GF-D8 (cell line): ENCODE results near the gene MKLN1.

Experiments
- DNase-seq: peaks from one replicate; lab custom pipeline; 2025; lab: John Stamatoyannopoulos, UW

The MKLN1 gene

DNA sequence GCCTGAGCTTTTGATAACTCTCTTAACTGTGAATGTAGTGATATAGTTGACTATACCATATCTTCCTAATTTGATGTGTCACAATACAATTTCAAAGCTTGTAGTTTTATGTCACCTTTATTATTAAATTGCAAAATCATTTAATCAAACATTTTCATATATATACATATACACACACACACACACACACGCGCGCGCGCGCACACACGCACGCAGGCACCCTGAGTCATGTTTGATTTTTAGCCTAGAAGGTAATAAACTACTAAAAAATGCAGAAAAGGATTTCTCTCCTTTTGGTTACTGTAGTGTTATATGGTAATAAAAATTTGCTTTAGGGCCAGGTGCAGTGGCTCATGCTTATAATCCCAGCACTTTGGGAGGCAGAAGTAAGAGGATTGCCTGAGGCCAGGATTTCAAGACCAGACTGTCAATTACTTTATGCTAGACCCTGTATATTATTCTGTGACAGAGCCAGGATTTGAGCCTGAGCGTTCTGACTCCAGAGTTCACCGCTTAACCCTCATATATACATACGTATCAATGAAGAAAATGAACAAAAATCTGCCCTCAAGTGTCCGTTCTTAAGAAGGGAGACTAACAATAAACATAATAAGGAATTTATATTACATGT lies 139.2 kb downstream of the MKLN1 start:
- no peak for DNase-seq

GRCh38 chr7:131467788-131468187 lies 140.1 kb downstream of the MKLN1 start:
- DNase-seq, result no peak

DNA sequence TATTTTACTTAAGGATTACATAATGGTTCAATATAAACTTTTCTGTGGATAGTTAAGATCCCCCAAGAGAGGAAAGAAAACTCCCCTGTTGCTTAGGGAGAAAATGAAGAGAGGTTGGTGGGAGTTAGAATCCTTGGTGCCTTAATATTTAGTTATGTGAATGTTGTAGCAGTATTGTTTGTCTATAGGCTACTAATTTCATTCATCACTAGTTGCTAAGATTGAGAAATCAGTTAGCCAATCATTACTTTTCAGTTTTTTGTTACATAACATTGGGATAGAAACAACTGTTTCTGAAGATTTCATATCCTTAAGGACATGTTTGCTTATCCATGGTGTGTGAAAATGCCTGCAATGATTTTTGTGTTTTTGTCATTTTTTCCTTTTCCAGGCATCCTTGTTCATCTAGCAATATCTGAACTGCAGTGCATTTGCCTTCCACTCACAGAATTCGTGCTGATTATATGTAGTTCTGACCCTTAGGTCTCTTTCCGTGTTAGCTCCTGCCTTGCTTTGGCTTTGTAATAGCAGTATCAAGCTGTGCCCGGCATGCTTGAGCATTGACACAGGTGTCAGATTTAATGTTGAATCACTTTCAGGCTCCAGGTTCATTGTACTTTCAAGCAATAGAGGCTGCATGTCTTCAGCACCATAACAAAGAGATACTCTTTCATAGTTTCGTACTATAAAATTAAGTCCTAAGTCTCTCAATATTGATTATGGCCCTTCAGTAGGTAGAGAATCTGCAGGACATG lies 143.8 kb downstream of the MKLN1 start:
- no peak for DNase-seq

DNA sequence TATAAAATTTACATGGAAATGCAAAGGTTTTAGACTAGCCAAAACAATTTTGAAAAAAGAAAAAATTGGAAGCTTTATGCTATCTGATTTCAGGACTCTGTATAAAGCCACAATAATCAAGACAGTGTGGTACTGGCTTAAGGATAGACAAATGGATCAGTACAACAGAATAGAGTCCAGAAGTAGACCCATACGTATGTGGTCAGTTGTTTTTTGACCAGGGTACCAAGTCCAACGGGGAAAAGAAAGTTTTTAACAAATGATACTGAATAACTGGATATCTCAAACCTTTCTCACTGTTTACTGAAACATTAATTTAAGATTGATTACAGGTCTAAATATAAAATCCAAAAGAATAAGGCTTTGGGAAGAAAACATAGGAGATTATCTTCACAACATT lies 149.1 kb downstream of the MKLN1 start:
- no peak for DNase-seq

DNA sequence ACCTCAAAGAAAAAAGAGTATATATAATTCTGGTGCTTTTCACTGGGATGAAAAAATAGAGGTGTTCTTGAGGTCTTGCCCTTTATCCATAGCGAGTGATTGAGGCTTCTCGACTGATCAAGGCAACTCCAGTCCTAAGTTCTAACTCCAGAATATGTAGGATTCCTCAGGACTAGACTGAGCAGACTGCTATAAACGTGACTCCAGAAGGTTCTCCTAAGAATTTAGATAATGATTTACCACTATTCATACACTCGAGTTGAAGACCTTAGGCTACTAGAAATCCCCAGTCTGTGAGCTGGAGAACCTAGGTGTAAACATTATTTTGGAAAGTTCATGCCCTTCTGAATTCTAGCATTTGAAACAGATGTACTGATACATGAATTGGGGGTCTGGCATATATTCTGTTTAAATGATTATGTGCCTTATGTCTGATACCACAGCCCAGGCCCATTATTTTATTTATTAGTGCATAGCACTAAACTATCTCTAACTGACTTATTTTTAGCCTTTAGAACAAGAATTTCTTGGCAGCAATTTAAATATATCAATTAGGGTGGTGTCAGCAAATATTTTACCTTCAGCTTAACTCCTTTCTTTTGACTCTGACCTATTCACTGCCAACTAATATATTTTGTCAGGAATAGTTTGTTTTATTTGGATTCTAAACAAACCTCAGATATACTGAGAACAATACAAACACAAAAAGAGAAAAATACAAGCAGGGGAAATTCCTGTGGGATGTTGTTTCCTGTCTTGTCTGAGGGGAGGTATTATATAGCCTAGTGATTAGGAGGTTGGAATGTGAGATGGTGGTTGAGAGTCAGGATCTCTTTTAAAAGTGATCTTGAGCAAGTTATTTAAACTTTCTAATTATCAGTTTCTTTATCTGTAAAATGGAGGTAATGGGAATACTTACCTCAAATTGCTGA lies 153.0 kb downstream of the MKLN1 start:
- DNase-seq, result no peak

DNA sequence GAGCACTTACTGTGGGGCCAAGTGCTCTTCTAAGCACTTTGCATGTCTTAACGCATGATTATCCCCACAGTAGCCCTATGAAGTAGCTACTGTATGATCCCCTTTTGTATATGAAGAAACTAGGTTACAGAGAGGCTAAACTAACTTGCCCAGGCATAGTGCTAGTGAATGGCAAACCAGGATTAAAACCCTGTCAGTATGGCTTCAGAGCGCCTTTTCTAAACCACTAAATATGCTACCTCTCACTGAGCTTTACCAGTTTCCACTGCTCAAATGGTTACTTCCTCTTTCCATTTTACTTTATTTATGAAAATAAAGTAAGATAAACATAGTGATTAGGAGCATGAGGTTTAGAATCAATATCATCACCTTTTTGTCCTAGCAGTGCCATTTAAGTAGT lies 155.1 kb downstream of the MKLN1 start:
- DNase-seq, result no peak

DNA sequence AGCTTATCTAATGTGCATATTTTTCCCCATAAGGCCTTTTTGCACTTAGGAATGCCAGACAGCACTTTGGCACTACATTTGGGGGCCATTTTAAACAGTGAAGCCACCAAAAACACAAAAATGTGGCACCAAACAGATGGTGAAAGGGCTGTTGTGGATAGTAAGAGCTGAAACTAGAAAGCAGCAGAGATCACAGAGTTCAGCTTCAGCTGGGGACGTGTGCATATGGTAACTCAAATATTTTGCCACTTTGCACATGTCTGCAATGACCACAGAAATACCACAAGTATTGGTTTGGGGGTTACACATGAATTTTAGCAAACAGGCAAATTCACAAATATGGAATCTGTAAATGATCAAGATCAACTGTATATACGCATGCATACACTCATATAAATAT lies 155.9 kb downstream of the MKLN1 start:
- DNase-seq, result no peak

DNA sequence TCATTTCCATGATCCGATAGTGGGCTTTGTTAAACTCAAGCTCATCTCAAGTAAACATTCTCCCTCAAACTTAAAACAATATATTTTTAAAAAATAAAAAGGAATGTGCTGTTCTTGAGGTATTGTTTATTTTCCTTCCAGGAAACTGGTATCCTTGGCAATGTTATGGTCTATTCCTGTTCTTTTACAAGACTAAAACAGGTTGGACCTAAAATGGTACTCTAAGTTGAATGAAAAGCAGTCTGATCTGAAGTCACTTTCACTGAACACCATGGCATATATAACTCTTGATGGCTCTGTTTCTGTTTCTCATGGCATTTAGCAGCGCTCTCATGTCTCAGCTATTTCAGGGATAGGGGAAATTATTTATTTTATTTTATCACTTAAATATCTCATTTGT lies 158.7 kb downstream of the MKLN1 start:
- no peak for DNase-seq

DNA sequence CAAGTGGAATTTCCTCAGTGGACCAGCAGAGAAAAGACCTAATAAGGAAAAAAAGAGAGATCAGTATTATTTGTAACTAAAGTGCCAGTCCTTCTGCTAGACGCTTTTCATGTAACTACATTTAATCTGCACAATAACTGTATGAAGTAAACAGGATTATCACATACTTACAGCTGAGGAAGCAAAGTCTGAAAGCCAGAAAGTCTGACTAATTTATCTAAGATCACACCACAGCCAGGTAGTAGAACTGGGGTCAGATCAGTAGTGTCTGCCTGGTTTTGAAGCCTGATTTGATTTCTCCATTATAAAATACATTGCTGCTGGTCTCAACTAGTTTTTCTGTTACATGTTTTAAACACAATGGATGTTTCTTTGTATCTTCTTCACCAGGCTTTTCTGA lies 159.5 kb downstream of the MKLN1 start:
- no peak for DNase-seq

- no peak for DNase-seq
Measured at GRCh38 chr7:131488361-131488760, 160.7 kb downstream of the MKLN1 start.

DNA sequence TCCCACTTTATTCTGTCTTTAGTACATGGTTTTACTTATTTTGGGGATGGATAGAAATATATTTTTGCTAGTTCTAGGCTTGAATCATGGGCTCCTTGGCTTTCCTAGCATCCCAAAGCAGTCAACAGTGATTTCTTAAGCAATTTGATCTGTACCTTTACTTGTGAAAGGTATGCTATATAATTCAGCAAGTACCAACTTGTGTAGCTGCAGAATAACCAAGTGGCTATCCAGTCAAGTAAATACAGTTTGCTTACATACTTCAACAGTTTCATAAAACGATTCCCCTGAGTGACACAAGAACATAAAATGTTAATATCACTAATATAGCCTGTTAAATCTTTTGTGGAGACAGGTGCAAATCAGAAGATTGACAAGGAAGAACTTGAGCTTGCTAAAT lies 161.5 kb downstream of the MKLN1 start:
- DNase-seq, result no peak

GRCh38 chr7:131489881-131490280 lies 162.2 kb downstream of the MKLN1 start:
- no peak for DNase-seq

- no peak for DNase-seq
Measured at GRCh38 chr7:131493081-131493480, 165.4 kb downstream of the MKLN1 start.

GRCh38 chr7:131493581-131493980 lies 165.9 kb downstream of the MKLN1 start:
- DNase-seq, result no peak

- no peak for DNase-seq
Measured at GRCh38 chr7:131494182-131494581, 166.5 kb downstream of the MKLN1 start.

DNA sequence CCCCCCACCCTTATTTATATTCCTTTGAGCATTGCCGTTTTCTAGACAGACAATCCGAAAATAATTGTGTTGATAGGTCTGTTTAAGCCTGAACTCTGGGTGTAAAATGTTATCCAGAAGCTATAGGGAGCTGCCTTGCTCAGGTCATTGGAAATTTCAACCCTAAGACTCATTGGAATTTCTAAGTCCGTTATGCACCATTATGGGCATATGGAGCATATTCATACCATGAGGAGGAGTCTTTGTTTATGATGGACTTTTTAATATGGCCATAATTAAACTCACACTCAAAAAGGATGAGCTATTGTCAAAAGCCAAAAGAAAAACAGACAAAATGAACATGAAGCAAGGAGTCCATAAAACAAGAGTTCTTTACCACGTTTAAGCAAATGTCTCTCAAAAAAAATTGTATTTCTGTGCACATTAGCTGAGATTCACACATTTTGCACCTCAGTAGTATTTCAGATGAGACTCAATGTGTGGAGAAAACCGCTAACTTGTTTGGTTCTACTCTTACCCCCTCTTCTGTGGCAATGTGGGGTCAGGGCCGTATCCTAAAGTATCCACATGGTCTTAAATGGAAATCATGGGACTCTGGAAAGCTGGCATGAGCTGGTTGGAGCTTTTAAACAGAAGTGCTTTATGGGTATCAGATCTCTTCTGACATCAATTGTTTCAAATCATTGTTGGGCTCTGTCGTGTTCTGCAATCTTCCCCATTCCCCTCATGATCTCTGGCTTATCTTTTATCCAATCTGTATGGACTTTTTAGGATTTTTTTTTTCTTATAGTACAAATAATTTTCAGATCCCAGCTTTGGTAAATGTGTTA lies 168.2 kb downstream of the MKLN1 start:
- DNase-seq, result no peak

DNA sequence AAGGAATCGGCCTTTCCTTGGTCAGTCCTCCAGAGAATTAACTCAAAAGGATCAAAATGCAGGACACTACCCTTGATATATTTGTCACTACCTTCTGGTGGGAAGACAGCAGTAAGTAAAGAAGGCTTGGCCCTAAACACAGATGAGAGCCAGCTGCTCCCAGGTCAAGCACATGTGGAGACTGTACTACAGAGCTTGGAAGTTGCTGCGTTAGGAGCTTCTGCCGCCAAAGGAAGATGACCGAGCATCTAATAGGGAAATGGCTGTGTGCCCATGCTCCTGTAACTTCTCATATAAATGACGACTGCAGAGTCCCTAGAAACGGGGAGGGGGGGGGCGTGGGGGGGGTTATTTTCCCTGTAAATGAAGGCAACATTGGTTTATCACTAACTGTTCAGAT lies 169.8 kb downstream of the MKLN1 start:
- DNase-seq, result no peak

DNA sequence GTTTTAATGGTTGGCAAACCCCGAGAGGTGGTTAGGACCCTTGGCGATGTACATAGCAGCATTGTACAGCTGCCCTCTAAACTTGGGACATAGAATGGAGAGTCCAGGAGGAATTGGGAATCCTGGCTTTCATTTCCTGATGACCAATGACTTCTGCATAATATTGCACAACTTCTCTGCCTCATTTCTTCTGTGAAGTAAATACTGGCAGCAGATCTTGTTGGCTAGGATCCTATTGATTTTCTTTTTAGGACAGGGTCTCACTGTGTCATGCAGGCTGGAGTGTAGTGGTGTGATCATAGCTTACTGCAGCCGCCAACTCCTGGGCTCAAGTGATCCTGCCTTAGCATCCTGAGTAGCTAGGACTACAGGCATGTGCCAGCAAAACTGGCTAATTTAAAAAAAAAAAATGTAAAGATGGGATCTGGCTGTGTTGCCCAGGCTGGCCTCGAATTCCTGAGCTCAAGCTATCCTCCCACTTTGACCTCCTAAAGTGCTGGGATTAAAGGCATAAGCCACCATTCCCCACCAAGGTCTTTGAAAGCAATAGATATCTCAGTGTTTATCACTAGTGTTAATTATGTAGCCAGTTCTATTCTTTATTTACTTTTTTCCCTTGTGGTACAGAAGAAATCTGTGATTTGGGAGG lies 170.7 kb downstream of the MKLN1 start:
- DNase-seq, result no peak

GRCh38 chr7:131499801-131500200 lies 172.1 kb downstream of the MKLN1 start:
- DNase-seq, result no peak

DNA sequence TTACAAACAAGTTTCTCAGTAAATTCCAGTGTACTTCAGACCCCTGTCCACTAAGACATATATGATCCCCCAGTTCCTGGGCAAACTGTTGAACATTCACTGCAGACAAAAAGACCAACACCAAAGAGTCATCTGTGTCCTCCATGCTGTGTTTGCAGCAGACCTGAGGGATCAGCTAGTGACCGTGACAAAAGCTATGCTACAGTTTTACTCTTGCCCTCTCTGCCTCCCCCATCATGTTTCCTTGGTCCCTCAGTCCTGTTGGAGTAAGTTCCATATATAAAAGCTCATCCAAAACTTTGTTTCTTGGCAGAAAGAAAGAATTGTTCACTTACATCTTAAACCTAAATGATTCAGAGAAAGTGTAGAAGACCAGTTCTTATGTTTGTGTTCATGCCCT lies 172.7 kb downstream of the MKLN1 start:
- DNase-seq, result no peak

- no peak for DNase-seq
Measured at GRCh38 chr7:131501422-131501821, 173.7 kb downstream of the MKLN1 start.
